Transverse colon (tissue), 4 donors: ENCODE results near the gene BACE2.

Experiments used
- EP300 ChIP-seq: sonication (generic); formaldehyde crosslinking; IDR thresholded peaks from one replicate; pipeline ENCODE4 v1.6.1; 2017; ENCODE audit warnings: antibody characterized with exemption, low read depth
- POLR2A ChIP-seq: fragments of 450-650 bp; IDR thresholded peaks from one replicate; pipeline ENCODE4 v1.6.1; 2016; ENCODE audit warnings: antibody characterized with exemption, mild to moderate bottlenecking, moderate library complexity
- POLR2AphosphoS5 ChIP-seq, 3 donors: sonication (generic); formaldehyde crosslinking; IDR thresholded peaks; one replicate each; pipeline ENCODE4 v1.6.1; 2016; ENCODE audit warnings: antibody characterized with exemption in 3 of 3
- TF ChIP-seq, protein P1 (sequence below), 5 experiments: fragments of 200-600 bp in 3 of 5; fragments of 450-650 bp in 2 of 5; sonication (generic) in 3 of 5; IDR thresholded peaks; 1 replicate in 2 of 5; 2 replicates in 3 of 5; pipeline ENCODE4 v1.5.1; 2016 to 2017; ENCODE audit warnings: antibody characterized with exemption in 5 of 5, inconsistent platforms in 3 of 5, mild to moderate bottlenecking in 2 of 5, moderate library complexity in 1 of 5

DNA sequence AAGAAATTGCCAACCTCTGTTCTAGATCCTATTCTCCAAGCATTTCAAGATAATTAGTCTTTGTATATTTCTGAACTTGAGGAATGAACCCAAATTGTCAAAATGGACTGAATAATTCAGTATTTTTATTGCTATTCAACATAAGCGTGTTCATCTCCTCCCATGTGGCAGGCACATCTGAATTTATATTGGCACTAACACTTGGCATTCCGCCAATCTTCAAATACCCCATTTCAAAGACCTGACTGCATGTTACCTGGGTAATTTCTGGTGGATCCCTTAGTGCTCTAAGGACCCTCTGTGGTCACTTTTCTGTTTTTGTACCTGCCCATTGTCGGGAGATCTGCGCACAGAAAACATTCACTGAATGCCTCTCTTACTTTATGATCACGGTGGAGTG, 66.6 kb downstream of the BACE2 start:
- TF ChIP-seq, protein P1, sequence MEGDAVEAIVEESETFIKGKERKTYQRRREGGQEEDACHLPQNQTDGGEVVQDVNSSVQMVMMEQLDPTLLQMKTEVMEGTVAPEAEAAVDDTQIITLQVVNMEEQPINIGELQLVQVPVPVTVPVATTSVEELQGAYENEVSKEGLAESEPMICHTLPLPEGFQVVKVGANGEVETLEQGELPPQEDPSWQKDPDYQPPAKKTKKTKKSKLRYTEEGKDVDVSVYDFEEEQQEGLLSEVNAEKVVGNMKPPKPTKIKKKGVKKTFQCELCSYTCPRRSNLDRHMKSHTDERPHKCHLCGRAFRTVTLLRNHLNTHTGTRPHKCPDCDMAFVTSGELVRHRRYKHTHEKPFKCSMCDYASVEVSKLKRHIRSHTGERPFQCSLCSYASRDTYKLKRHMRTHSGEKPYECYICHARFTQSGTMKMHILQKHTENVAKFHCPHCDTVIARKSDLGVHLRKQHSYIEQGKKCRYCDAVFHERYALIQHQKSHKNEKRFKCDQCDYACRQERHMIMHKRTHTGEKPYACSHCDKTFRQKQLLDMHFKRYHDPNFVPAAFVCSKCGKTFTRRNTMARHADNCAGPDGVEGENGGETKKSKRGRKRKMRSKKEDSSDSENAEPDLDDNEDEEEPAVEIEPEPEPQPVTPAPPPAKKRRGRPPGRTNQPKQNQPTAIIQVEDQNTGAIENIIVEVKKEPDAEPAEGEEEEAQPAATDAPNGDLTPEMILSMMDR (IDR thresholded peaks at IDR 0.05): no peak
- no peak for TF ChIP-seq EP300
- no peak for TF ChIP-seq POLR2A
- TF ChIP-seq POLR2AphosphoS5 (IDR thresholded peaks at IDR 0.05): no peak
